ENCODE measurements around the gene ERICH3.

The ERICH3 gene

DNA sequence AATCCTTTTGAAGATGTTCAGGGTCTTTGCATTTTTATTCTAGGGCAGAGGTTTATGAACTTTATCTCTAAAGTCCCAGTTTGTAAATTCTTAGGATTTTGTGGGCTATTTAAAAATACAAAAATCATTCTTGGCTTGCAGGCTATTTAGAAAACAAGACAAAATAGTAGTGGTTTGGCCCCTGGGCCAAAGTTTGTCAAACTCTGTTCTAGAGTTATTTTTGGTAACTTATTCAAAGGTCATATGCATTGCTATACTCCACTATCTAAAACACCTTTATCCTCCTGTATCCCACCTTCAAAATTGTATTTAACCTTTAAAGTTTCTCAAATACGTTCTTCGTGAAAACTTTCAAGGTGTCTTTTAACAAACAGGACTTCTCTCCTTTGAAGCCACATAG, 85.7 kb downstream of the ERICH3 start:
- no peak for DNase-seq

DNA sequence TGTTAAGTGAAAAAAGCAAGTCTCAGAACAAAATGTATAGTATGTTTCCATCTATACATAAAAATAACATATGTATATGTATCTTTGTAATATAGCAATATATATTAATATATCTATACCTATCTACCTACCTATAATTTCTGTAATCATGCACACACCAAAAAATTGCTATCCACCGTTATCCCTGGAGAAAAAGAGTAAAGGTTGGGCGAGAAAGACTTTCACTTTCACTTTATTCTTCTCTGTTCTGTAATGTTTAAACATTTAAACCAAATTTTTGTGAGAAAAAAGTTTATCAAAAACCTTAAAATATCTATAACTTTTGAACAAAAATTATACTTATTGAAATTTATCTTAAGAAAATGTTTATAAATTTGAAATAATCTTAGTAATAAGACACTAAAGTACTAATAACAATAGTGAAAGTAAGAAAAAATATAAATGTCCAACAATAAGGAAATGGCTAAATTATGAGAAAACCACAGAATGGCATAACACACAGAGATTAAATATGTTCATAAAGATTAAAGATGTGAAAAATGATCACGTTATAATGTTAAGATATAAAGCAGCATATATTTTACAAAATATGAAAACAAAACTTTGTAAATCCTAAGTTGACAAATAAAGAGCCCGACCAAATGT, 87.2 kb downstream of the ERICH3 start:
- no peak for DNase-seq

DNA sequence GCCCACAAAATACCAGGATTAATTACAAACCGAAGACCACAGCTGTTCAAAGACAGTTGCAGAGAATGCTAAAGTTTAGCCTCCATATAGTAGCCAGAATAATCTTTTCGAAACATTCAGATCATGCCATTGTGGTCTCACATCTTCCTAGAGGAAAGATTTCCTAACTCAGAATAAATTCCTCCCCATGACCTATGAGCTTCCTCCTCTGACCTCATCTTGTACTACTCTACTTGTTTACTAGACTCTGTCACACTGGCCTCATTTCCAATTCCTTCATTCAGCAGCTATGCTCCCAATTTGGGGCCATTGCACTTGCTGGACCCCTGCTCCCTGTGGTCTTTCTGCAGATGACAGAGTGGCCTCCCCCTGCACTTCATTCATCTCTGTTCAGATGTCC, 89.4 kb downstream of the ERICH3 start:
- no peak for DNase-seq

DNA sequence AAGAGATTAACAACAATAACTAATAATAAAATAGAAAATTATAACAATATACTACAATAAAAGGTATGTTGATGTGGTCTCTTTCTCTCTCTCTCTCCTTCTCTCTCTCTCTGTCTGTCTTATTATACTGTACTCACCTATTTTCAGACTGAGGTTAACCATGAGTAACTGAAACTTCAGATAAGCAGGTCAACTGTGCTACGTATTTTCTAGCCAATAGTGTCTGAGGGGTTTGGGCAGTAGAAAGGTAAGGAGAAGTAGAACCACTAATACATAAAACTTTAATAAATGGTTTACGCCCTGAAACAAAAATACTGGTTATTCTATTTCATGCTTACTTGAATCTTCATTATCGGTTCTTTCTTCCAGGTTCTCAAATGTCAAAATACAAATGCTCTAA, 90.2 kb downstream of the ERICH3 start:
- no peak for DNase-seq

DNA sequence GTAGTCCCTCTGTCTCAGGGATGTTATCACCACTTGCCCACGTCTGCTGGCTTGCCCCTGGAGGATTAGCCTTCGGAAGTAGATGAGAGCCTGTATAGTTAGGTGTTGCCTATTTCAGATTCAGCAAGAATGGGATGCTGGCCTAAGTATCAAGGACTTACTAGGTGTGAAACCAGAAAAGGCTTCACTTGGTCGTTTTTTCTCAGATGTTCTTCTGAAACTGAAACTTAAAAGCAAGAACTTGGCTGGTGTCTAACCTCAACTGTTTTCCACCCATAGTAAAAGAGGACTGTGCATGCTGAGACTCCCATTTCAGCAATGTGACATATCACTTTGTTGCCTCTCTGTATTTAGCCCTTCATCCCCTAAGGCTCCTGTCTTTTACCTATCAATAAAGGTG, 94.2 kb downstream of the ERICH3 start:
- no peak for DNase-seq

DNA sequence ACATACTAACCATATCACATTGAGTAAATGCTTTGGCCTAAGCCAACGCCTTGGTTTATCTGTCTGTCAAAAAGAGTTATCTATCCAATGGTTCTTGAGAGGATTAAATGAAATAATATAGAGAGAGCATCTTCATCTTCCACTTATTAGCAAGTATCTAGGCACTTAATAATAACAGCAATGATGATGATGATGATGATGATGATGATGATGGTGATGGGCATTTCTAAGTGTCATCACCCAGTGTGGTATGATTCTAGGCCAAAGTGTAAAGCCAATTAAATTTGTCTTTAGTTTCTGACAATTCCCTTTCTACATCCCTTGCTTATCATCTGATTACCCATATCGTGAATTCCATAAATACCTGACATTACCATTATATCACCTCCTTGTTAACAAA, 95.5 kb downstream of the ERICH3 start:
- DNase-seq, result no peak

DNA sequence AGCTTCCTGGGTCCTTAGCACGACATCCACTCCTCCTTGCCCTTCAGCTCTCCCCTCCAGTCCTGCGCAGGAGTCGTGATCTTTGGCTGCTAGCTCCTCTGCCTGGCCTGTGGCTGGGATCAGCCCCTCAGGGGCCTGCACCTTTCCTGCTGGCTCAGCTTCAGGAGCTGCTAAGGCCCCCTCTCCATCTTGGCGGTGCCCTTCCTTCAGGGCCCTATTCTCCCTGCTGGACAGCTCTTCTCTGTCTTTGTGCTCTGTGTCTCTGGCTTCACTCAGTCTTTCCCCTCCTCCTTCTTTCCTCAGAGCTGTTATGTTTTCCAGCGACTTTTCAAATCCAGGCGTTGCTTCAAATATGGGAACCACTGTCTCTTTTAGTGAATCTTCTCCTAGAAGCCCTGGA, 101.7 kb downstream of the ERICH3 start:
- no peak for DNase-seq

DNA sequence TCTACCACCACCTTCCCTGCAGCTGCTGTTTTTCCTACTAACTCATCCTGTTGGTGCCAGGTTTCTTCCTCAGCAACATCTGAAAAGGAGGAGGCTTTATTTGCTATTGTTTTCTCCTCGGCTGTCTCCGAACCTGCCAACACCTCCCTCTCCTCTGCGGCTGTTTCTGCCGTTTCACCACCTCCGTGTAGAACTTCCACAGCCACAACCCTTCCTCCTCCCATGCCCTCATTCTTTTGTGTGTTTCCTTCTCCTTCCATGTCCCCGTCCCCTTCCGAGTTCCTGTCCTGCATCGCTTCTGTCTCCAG, 102.1 kb downstream of the ERICH3 start:
- DNase-seq, result no peak

DNA sequence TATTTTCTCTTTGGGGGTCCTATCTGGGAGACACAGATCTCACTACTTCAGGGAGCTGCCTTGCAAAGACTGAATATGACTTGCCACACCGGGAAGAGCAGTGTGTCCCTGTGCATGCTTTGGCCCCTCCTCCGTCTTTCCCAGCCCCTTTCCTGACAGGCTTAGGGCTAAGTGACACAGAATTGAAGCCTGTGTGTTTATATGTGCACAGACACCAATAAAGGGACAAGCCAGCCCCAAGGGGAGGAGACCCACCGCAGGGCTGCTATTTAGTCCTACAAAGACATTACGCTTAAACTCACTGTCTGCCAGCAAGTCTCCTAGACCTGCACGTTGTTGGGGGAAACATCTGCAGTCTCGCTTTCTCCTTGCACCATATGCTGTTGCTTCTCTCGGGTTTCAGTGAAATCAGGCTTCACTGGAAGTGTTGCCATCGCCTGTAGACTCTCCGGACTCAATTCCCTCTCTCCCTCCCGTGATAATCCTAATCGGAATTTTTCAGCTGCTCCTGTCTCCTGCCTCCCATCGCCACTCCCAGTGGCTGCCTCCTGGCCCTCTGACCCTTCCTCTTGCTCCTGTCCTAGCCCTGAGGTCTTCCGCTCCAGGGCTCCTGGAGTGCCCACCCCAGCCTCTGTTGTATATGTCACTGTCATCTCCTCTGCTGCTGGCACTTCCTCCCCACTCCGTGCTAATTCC, 102.6 kb downstream of the ERICH3 start:
- DNase-seq, result no peak

DNA sequence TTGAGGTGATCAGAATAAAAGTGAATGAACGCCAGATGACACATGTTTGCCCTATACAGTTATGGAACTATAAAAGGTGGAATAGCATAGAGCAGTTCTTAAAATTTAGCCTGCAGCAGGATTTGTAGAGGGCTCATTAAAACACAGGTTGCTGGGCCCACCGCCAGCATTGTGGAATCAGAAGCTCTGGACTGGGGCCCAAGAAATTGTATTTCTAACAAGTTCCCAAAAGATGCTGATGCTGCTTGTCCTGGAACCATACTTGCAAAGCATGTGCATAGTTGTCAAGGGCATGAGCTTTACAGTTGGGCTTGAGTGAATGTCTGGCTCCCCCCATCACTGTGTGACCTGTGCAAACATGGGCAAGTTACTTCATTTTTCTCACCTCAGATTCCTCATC, 123.7 kb downstream of the ERICH3 start:
- DNase-seq, result no peak

DNA sequence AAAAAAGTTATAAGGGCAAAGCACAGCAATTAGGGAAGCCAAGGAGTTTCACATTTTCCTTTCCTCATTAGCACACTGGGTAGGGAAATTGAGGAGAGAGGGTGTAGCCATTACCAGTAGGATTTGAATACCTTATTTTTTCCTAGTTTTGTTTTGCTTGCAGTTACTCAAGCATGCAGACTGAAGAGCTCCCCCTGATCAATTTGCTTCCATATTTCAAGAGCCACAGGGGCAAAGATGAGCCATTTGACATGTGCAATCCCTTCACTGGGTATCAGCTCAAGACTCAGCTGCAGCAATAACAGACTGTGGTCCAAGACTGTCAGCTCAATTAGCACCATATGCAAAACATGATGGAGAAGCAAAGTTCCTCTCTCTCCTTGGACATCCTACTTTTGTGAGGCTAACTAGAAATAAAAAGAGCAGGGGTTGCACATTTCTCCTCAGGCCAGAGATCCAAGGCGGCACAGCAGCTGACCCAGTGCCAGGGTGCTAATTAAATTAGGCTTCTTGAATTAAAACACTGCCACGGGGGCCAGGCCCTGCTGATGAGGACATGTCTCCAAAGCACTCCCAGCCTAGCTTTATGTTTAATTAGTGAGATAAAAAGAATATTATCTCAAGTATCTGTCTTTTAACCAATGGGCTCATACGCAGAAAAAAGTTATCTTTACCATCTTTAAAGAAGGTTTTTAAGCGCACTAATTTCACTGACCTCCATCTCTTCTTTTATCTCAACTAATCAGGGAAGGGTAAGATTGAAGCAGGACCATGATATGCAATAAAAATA, 124.4 kb downstream of the ERICH3 start:
- no peak for DNase-seq

DNA sequence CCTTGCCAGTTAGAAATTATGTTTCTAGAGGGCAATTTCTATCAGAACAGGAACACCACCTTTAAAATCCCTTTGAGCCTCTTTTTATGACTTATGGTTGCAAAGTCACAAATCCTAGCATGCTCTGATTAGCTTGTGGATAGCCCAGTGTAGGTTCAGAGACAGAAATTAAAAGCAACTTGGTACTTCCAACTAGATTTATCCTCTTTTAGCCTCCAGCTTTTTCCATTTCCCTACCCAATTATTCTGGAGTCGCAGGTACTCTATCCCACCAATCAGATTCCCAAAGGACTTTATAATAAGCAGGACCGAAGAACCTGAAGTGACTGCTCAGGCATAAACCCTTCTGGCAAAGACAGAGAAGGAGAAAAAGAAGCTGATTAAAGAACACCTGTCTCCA, 127.8 kb downstream of the ERICH3 start:
- no peak for DNase-seq

DNA sequence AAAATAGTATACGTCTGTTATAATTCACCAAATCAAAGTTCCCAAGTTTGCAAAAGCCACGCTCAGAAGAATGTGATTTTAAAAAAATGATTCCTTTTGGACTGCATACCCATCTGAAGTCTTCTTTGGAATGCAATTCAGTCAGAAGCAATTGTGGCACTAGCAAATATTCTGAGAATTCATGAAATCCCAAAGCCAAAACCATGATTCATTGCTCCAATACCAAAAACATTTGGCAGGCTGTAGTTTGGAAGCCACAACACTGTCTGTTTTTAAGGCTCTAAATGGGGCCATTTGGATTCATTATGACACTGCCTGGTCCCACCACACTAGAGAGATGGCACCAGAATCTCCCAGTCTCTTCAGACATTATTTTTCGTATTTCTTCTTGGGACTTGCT, 139.4 kb downstream of the ERICH3 start:
- DNase-seq, result no peak

DNA sequence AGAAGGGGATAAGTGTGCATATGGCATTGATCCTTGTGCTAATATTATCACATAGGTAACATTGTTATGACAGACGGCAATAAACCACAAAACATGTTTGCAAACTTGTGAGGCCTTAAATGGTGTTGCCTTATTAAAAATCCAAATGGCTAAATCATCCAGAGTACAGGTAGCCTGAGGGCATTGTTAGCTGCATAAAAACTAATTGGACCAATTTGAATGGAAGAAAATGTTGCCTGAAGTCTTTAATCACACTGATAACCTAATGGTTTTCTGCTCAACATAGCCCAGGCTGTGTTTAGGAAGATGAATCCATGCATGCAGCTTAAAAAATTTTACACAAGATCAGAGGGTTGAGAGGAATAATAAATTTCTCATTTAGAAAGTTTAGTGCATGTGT, 141.8 kb downstream of the ERICH3 start:
- no peak for DNase-seq

DNA sequence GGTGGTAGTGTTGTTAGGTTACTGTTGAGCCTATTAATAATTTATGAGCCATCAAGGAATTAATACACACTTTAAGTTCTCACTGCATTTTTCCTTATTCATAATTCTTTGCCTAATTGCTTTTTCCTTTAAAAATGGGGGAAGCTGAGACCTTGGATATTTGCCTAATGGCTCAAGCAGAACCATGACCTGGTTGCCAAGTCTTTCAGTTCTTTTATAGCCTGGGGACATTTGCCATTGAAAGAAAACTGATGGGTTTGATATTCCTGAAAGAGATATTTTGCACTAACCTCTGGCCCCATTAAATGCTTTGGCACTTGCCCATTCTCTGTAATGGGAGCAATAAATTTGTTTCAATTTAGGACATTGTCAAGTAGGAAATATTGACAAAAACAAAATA, 142.7 kb downstream of the ERICH3 start:
- no peak for DNase-seq

DNA sequence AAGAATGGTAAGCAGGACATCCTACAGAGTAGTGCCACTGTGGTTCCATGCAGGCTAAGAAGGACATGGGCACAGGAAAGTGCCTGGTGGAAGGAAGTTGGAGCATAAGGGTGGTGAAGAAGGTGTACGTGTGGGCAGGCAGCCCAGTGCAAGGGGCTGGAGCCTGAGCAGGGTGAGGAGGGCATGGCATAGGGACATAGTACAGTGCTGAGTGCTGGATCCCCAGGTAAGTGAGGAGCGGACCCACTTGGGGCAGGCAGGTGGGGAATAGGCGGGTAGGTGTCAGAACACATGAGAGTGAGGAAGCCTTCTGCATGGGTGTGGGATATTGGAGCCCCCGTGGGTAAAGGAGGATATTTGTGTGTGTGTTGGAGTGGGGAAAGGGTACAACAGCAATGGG, 145.5 kb downstream of the ERICH3 start:
- no peak for DNase-seq

DNA sequence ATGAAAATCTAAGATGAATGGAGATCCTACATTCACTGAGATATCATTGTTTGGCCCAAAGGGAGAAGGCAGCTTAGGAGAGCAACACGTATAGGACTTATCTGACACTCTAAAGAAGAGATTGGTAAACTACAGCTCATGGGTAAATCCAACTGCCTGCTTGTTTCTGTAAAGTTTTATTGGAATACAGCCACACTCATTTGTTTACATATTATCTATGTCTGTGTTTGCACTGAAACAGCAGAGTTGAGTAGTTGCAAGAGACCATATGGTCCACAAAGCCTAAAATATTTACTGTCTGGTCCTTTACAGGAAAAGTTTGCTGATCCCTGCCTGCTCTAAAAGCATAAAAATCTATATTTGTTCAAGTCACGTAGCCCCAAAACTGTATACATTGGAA, 146.9 kb downstream of the ERICH3 start:
- DNase-seq, result no peak

DNA sequence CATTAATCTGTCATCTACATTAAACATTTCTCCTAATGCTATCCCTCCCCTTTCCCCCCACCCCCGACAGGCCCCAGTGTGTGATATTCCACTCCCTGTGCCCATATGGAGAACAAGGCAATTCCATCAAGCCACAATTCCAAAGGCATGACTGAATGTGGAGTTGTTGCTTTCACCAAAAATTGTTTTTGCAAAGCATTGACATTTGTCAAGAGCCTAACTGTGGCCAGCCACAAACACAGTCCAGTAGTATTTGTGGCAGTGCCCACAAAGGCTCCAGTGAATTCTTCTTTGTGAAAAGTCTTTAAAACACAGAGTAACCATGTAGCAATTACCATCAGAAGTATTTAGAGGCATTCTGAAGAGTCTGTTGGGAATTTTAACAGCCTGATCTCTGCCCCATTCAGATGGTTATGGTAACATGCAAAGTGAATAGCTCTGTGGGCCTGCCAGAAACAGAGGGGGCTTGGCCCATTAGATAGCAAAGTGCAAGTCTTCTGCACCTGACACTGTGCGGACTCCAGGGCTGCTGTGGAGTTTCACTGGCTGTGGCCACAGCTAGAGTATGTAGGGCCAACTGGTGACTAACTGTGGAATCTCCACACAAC, 149.6 kb downstream of the ERICH3 start:
- no peak for DNase-seq

DNA sequence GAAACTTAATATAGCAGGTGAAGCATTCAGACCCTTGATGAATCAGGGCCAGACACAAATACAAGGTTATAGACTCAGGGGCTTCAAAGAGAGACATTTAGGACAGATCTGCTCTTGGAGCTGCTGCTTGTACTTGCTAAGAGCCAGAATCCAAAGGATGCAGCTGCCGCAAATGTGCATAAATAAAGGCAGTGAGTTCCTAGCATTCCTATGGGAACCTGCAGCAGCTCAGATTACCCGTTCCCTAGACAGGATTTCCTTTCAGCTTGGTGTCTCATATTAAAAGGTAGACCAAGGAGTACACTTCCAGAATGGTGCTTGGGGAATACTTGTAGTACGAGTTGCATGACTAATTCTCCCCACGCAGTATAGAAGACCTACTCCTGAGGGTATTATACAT, 151.4 kb downstream of the ERICH3 start:
- no peak for DNase-seq
